H9 (cell line): ENCODE measurements around the gene ASPN. TPM values are rescaled to one million over a fixed set of nuclear protein-coding genes. Genes with fewer than 3 reads are reported as not detected.

Source experiments
- DNase-seq: peaks from one replicate; pipeline ENCODE4 v3.0.0-alpha.2; 2017
- H2AFZ ChIP-seq: one replicate; pipeline ENCODE4 v1.6.1; 2013; ENCODE audit warnings: mild to moderate bottlenecking, low read length, control low read depth, moderate library complexity
- H2AK5ac ChIP-seq: 2 replicates; pipeline ENCODE4 v1.6.1; 2013; ENCODE audit warnings: low read length, control low read depth, mixed read lengths; ENCODE audit not compliant: insufficient read length
- H2BK120ac ChIP-seq: one replicate; pipeline ENCODE4 v1.6.1; 2013; ENCODE audit warnings: low read depth, mild to moderate bottlenecking, low read length, control low read depth, inconsistent platforms; ENCODE audit not compliant: poor library complexity, severe bottlenecking
- H2BK12ac ChIP-seq: 2 replicates; pipeline ENCODE4 v1.6.1; 2013; ENCODE audit warnings: low read length, control low read depth, mixed read lengths, low read depth; ENCODE audit not compliant: insufficient read length
- H2BK15ac ChIP-seq: 2 replicates; pipeline ENCODE4 v1.6.1; 2013; ENCODE audit warnings: low read depth, low read length, control low read depth
- H2BK20ac ChIP-seq: one replicate; pipeline ENCODE4 v1.6.1; 2013; ENCODE audit warnings: low read depth, mild to moderate bottlenecking, low read length, control low read depth, inconsistent platforms; ENCODE audit not compliant: poor library complexity, severe bottlenecking
- H2BK5ac ChIP-seq: 2 replicates; pipeline ENCODE4 v1.6.1; 2013; ENCODE audit warnings: low read length, control low read depth, mixed read lengths; ENCODE audit not compliant: insufficient read length
- H3K14ac ChIP-seq: 2 replicates; pipeline ENCODE4 v1.6.1; 2013; ENCODE audit warnings: low read length, control low read depth; ENCODE audit not compliant: insufficient read depth
- H3K18ac ChIP-seq: 2 replicates; pipeline ENCODE4 v1.6.1; 2013; ENCODE audit warnings: low read depth, mild to moderate bottlenecking, mixed read lengths, low read length, control low read depth; ENCODE audit not compliant: insufficient read length
- H3K23ac ChIP-seq: 2 replicates; pipeline ENCODE4 v1.6.1; 2013; ENCODE audit warnings: low read length, control low read depth, mixed read lengths, low read depth; ENCODE audit not compliant: insufficient read length
- H3K23me2 ChIP-seq: 2 replicates; pipeline ENCODE4 v1.6.1; 2013; ENCODE audit warnings: low read depth, mild to moderate bottlenecking, mixed read lengths, low read length, control low read depth; ENCODE audit not compliant: insufficient read length, poor library complexity, severe bottlenecking
- H3K27ac ChIP-seq: 2 replicates; pipeline ENCODE4 v1.5.1; 2013; ENCODE audit warnings: low read length, control low read depth, mixed read lengths, low read depth; ENCODE audit not compliant: insufficient read length
- H3K27me3 ChIP-seq: 2 replicates; pipeline ENCODE4 v1.6.1; 2013; ENCODE audit warnings: low read length, control low read depth, inconsistent platforms; ENCODE audit not compliant: insufficient read depth
- H3K4ac ChIP-seq: 2 replicates; pipeline ENCODE4 v1.6.1; 2013; ENCODE audit warnings: low read depth, mild to moderate bottlenecking, control low read depth, inconsistent platforms, low read length, moderate library complexity
- H3K4me1 ChIP-seq: 2 replicates; pipeline ENCODE4 v1.6.1; 2013; ENCODE audit warnings: low read length, control low read depth, inconsistent platforms; ENCODE audit not compliant: insufficient read depth
- H3K4me2 ChIP-seq: 2 replicates; pipeline ENCODE4 v1.6.1; 2013; ENCODE audit warnings: low read length, control low read depth, mixed read lengths; ENCODE audit not compliant: insufficient read length, insufficient read depth
- H3K56ac ChIP-seq: 2 replicates; pipeline ENCODE4 v1.6.1; 2013; ENCODE audit warnings: low read depth, mild to moderate bottlenecking, mixed read lengths, low read length, control low read depth; ENCODE audit not compliant: insufficient read length
- H3K79me1 ChIP-seq: 2 replicates; pipeline ENCODE4 v1.6.1; 2013; ENCODE audit warnings: low read depth, mild to moderate bottlenecking, moderate library complexity, low read length, control low read depth, inconsistent platforms; ENCODE audit not compliant: insufficient read depth, poor library complexity, severe bottlenecking
- H3K79me2 ChIP-seq: 2 replicates; pipeline ENCODE4 v1.6.1; 2013; ENCODE audit warnings: low read length, control low read depth, inconsistent platforms; ENCODE audit not compliant: insufficient read depth
- H3K9ac ChIP-seq: 2 replicates; pipeline ENCODE4 v1.6.1; 2013; ENCODE audit warnings: low read length, control low read depth, mixed read lengths; ENCODE audit not compliant: insufficient read length; ENCODE audit errors: extremely low read depth
- H3K9me3 ChIP-seq: one replicate; pipeline ENCODE4 v1.6.1; 2013; ENCODE audit warnings: low read depth, low read length, inconsistent platforms; ENCODE audit not compliant: control insufficient read depth
- H3T11ph ChIP-seq: one replicate; pipeline ENCODE4 v1.6.1; 2013; ENCODE audit warnings: mild to moderate bottlenecking, low read length, control low read depth, inconsistent platforms
- H4K20me1 ChIP-seq: one replicate; pipeline ENCODE4 v1.6.1; 2013; ENCODE audit not compliant: control insufficient read depth, insufficient read length, insufficient read depth
- H4K5ac ChIP-seq: 2 replicates; pipeline ENCODE4 v1.6.1; 2013; ENCODE audit warnings: low read depth, mild to moderate bottlenecking, mixed read lengths, low read length, control low read depth; ENCODE audit not compliant: insufficient read length
- H4K8ac ChIP-seq: replicated peaks from 2 replicates; pipeline ENCODE4 v1.6.1; 2013; ENCODE audit warnings: low read length, control low read depth, mixed read lengths, low read depth; ENCODE audit not compliant: insufficient read length
- H4K91ac ChIP-seq: 2 replicates; pipeline ENCODE4 v1.6.1; 2013; ENCODE audit warnings: low read depth, mild to moderate bottlenecking, moderate library complexity, mixed read lengths, low read length, control low read depth; ENCODE audit not compliant: insufficient read length
- H3K27ac Mint-ChIP-seq, 3 experiments: 2 replicates in 2 of 3; 3 replicates in 1 of 3; pipeline ENCODE4 v1.8.0; 2020 to 2021; ENCODE audit warnings: mixed read lengths in 3 of 3, mild to moderate bottlenecking in 1 of 3, moderate library complexity in 1 of 3
- H3K27me3 Mint-ChIP-seq: 2 replicates; pipeline ENCODE4 v1.8.0; 2021; ENCODE audit warnings: low read depth, mild to moderate bottlenecking, moderate library complexity, mixed read lengths
- H3K36me3 Mint-ChIP-seq, 3 experiments: 2 replicates in 2 of 3; 3 replicates in 1 of 3; pipeline ENCODE4 v1.8.0; 2020 to 2021; ENCODE audit warnings: low read depth in 3 of 3, mixed read lengths in 3 of 3; ENCODE audit not compliant: insufficient read depth in 1 of 3
- H3K4me1 Mint-ChIP-seq, 2 experiments: 2 replicates each; pipeline ENCODE4 v1.8.0; 2020; ENCODE audit warnings: mixed read lengths in 2 of 2
- H3K4me3 Mint-ChIP-seq, 2 experiments: 2 replicates in 1 of 2; 3 replicates in 1 of 2; pipeline ENCODE4 v1.8.0; 2020 to 2021; ENCODE audit warnings: mild to moderate bottlenecking in 2 of 2, mixed read lengths in 2 of 2, moderate library complexity in 1 of 2
- H3K9me3 Mint-ChIP-seq, 2 experiments: 2 replicates in 1 of 2; 3 replicates in 1 of 2; pipeline ENCODE4 v1.8.0; 2020; ENCODE audit warnings: mild to moderate bottlenecking in 2 of 2, mixed read lengths in 2 of 2, moderate library complexity in 1 of 2
- WGBS: extraction: QIAGEN DNeasy Blood & Tissue Kit; methylation state at CpG from one replicate; pipeline ENCODE4 v1.1.7; 2013; ENCODE audit warnings: missing lambda C conversion rate, low lambda C conversion rate, mixed read lengths; ENCODE audit not compliant: insufficient read length; ENCODE audit errors: extremely low coverage; 5-methylcytosine and 5-hydroxymethylcytosine counted together
- total RNA-seq: library from RNA; stranded (reverse); gene quantifications from 2 replicates; pipeline ENCODE4 v1.2.1, GENCODE V29; 2021
- TF ChIP-seq, protein P1 (sequence below): fragments of 200-600 bp; sonication (generic); conservative IDR thresholded peaks from 3 replicates; pipeline ENCODE4 v1.8.0; 2021; ENCODE audit warnings: antibody characterized with exemption, mild to moderate bottlenecking

The ASPN gene
- total RNA-seq, 1 experiment from 2014 or later, result not detected

DNA sequence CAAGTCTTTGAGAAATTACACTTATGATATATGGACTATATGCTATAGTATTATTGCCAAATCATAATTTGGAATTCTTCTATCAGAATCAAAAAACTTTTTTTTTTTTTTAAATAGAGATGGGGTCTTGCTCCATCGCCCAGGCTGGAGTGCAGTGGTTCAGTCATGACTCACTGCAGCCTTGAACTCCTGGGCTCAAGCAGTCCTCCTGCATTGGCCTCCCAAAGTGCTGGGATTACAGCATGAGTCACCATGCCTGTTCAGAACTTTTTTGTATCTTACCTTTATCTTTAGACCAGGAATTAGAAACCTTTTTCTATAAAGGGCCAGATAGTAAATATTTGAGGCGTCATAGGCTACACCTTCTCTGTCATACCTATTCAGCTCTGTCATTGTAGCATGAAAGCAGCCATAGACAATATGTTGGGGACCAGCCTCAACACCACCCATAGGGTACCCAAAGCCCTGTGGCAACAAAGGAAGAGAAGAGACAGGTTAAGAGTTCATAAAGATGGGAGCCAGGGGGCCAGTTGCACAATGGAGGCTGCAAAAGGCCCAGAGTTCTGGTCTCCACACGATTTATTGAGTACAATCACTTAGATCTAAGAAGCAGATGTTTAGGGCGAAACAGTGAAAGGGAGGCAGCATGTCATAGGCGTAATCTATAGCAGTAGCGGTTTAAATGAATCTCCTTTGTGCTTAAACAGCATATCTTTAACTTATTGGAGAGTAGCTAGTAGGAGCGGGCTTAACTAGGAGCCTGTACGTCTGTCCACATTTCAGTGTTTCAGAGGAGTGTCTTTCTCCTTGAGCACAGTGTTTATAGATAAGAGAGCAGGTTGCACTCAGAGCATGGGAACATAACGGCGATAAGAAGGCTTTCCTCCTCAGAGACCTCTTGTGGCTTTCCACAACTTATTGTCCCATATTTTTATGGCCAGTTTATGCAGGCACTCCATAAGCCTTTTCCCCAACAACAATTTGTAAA is 41.0 kb upstream of the ASPN start:
- no peaks in the 10 kb centered on the region for H3K79me2 ChIP-seq
- H3K4me2 ChIP-seq, result no peak overlapping the region
- no peak overlapping the region for H2BK5ac ChIP-seq
- no peak overlapping the region for H3K56ac ChIP-seq
- H3K14ac ChIP-seq, result no peak overlapping the region
- H3K23ac ChIP-seq, result no peak overlapping the region
- H3K18ac ChIP-seq, result no peak overlapping the region
- Mint-ChIP-seq H3K36me3 (no peaks in the 10 kb centered on the region; a peak in 1 of 7 replicates), H3K4me3 (no peak overlapping the region), H3K9me3 (no peaks in the 10 kb centered on the region), H3K27ac (peak overlapping the region in 1 of 3 experiments; percentile 69; a peak in 2 of 7 replicates), H3K4me1 (peaks cover 0 to 4% of the 10 kb centered on the region in 2 experiments; a peak in 1 of 4 replicates), H3K27me3 (no peaks in the 10 kb centered on the region)
- no peak overlapping the region for H3K4ac ChIP-seq
- H3K4me1 ChIP-seq, result no peaks in the 10 kb centered on the region
- no peak for DNase-seq
- no peak overlapping the region for H2BK120ac ChIP-seq
- H3K27ac ChIP-seq, result no peak overlapping the region
- no peak overlapping the region for H2AFZ ChIP-seq
- H3K23me2 ChIP-seq, result no peaks in the 10 kb centered on the region
- H4K8ac ChIP-seq, result no peak overlapping the region
- H3T11ph ChIP-seq, result no peak overlapping the region
- H2BK15ac ChIP-seq, result no peak overlapping the region
- no peak overlapping the region for H4K5ac ChIP-seq
- H4K91ac ChIP-seq, result no peak overlapping the region
- no peak overlapping the region for H2BK12ac ChIP-seq
- TF ChIP-seq, protein P1, sequence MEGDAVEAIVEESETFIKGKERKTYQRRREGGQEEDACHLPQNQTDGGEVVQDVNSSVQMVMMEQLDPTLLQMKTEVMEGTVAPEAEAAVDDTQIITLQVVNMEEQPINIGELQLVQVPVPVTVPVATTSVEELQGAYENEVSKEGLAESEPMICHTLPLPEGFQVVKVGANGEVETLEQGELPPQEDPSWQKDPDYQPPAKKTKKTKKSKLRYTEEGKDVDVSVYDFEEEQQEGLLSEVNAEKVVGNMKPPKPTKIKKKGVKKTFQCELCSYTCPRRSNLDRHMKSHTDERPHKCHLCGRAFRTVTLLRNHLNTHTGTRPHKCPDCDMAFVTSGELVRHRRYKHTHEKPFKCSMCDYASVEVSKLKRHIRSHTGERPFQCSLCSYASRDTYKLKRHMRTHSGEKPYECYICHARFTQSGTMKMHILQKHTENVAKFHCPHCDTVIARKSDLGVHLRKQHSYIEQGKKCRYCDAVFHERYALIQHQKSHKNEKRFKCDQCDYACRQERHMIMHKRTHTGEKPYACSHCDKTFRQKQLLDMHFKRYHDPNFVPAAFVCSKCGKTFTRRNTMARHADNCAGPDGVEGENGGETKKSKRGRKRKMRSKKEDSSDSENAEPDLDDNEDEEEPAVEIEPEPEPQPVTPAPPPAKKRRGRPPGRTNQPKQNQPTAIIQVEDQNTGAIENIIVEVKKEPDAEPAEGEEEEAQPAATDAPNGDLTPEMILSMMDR, result no peak
- H3K79me1 ChIP-seq, result no peaks in the 10 kb centered on the region
- no CpG with 5 or more reads among the region's 10 CpGs for WGBS
- no peak overlapping the region for H2AK5ac ChIP-seq
- H2BK20ac ChIP-seq, result no peak overlapping the region
- H3K9ac ChIP-seq, result no peak overlapping the region
- no peaks in the 10 kb centered on the region for H3K9me3 ChIP-seq
- no peaks in the 10 kb centered on the region for H4K20me1 ChIP-seq
- H3K27me3 ChIP-seq, result no peaks in the 10 kb centered on the region
